LHCN-M2 (cell line): ENCODE measurements around the gene GRPEL2. TPM values are rescaled to one million over a fixed set of nuclear protein-coding genes. Genes with fewer than 3 reads are reported as not detected.
"Not testable (repeated sequence)": the region's sequence is repeated elsewhere in the genome, so short reads cannot be mapped to it uniquely, and the experiment has no call there.

ENCODE experiments used
- DNase-seq: peaks from one replicate; pipeline ENCODE4 v3.0.0-alpha.2; 2012; ENCODE audit warnings: low read depth
- total RNA-seq: library from RNA; depleted of rRNA; stranded (reverse); fragments of >200 nt; gene quantifications from 2 replicates; pipeline ENCODE4 v1.2.3, GENCODE V29; 2014

The GRPEL2 gene
- total RNA-seq, 1 experiment from 2014 or later = 16.8 TPM

DNA sequence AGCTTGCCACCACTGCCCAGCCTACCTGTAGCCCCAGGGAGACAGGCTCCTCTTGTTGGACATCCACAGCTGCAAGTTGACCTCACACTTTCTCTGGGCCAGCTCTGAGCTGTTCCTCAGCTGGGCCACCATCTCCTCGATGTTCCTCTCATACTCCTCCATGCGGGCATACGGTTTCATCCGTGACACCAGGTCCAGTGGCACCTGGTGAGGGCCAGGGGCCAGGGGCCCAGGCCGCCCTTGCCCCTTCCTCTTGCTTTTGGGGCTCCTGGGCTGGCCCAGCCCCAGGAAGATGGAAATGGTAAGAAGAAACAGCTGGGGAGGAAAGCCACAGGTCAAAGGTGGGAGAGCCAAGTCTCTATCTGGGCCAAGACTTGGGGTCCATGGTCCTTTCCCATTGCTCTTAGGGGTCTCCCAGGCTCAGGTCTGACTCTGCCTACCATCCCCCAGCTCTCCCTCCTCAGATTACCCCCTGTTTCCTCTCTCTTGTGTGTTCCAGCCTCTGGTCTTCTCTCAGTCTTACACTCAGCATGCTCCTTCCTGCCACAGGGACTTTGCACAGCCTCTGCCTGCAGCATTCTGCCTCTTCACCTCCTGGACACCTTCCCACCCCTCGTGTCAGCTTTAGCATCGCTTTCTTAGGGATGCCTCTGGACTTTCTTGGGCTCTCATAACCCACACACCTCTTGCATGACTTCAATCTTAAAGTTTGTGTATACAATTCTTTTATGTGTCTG is 31.6 kb downstream of the GRPEL2 start:
- DNase-seq = no peak

DNA sequence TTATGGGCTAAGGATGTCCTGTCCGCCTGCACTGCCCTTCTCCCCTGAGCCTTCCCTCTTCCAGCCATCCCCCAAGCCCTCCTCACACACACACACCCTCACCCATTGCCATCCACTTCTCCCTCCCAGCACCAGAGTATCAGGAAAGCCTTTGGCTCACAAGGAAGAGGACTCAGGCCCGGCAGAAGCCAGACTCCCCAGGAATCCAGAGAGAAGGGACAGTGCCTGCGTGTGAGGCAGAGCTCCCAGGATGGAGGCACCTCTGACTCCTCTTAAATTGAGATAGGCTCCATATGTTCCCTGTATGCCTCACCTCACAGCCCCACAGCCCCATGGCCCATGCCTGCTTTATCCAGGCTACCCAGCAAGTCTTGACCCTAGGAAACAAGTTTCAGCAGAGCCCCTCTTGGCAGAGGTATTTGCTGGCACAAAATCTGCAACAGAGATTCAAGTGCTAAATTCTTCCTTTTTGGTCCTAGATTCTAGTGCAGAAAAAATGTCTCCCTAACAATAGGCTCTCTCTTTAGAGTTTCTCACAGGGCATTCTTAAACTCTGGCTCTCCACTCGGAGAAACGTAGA is 33.0 kb downstream of the GRPEL2 start:
- DNase-seq = no peak

DNA sequence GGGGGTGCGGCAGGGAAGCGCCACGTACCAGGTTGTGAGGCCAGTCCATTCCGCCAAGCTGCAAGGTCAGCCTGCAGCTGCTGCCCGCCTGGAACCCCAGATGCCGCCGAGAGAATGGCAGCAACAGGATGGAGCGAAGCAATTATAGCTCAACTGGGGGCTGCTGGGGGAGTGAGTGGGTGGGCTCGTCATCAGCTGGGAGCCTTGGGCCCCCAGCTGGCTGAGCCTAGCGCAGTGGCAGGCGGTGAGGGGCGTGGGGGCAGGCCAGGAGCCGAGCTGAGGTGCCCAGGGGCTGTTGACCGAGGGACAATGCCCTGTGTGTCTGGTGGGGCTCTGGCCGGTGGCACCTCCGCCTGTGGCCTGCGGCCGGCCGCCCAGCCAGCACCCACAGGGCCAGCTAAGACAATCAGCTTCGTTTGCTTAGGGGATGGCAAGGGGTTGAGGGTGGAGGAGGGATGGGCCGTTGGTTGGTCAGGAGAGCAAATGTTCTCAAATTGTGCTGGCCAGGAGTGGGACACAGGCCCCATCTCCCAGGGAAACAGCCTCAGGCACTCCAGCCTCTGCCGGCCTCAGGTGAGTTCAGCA is 34.0 kb downstream of the GRPEL2 start, which contains the start of gene IL17B:
Gene IL17B, minus strand, starts transcription at position 116 of the 585 bp plus-strand sequence. Its CDS starts 67 bp downstream, at position 49.
- DNase-seq = no peak

DNA sequence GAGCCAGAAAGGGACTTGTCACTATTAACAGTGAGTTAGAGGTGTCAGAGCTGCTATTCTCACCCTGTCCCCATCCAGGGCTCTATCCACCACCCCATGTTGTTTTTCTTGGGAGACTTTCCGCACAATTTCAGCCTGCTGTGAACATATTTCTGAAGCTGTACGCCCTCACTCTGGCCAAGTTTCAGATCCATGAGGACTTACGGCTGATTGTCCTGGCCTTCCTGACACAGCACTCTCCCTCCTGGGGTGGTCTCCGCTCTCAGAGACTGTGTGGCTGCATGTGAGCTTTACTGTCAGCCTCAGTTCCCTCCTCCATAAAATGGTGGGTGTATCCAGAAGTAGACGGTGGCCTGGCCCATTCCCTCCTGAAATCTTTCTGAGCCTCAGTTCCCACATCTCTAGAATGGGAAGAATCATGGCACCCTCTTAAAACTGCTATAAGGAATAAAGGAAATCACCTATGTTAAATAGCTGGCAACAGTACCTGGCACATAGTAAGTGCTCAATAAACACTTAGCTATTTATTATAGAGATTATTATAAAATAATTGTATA is 34.6 kb downstream of the GRPEL2 start:
- DNase-seq = no peak

DNA sequence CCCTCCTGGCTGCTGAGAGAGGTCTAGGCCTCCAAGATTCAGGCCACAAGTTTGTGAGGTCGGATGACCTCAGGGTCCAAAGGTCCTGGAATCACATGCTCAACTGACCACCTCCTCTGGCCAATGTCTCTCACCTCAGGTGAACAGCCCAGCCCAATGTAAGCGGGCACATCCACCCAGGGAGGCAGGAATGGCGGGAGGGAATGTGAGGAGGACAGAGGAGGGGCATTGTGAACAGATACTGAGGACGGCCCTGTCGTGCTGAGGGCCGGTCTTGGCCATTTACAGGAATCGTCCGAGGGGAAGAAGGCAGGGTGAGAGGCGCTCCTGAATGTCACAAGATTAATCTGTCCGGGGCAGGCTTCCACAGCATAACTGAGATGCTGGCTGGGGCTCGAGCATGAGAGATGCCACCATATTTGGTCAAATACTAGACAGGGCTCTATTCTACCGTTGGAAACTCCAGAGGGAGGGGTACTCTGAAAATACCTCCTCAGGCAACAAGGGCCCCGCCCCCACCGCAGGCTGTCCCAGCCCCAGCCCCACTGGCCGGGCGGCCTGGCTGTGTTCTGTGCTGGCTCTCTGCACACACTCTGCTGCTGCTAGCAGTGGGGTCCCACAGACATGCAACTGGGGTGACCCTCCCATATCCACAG is 35.3 kb downstream of the GRPEL2 start:
- no peak for DNase-seq

DNA sequence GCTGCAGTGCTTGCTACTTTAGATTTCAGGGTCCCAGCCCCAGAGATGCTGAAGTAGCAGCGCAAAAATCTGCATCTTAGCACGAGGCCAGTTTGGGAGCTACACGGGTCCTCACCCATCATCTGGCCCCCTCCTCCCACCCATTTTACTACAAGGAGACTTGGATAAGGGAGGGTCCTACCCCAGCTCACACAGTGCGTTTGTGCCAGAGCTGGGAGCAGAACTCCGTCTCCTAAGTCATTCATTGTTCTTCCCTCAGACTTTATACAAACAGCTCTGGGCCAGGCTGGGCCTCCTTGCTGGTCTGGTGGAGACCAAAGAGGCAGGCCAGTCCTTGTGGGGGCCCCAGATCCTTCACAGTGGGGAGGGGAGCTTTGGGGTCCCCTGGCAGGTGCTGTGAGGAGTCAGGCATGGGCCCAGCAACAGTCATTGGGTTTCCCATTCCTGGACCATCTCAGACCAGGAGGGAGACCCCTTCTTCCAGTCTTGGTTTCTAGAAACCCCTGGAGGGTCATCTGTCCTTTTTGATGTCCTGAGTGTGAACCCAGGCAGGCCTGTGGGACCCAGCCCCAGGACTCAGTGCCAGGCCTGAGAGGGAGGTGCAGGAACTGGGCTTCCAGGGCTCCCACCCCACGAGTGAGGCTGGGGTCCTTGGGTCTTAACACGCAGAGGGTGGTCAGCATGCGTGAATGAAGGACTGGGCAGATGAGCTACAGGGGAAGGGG is 36.1 kb downstream of the GRPEL2 start:
- DNase-seq = no peak

DNA sequence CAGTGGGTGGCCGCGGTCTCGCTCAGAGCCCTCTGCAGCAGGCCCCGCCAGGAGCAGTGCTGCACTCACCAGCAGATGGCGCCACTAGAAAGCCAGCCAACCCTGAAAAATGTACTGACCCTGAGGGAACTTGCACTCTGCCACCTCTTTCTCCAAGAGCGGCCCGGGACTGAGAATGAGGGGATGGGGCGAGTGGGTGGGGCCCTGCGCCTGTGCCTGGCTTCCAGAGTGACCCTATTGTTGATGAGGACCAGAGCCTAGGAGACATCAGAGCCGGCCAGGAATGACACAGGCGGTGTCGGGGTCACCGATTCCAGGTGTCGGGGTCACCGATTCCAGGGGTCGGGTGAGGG is 36.7 kb downstream of the GRPEL2 start:
- DNase-seq = peak; percentile 47

DNA sequence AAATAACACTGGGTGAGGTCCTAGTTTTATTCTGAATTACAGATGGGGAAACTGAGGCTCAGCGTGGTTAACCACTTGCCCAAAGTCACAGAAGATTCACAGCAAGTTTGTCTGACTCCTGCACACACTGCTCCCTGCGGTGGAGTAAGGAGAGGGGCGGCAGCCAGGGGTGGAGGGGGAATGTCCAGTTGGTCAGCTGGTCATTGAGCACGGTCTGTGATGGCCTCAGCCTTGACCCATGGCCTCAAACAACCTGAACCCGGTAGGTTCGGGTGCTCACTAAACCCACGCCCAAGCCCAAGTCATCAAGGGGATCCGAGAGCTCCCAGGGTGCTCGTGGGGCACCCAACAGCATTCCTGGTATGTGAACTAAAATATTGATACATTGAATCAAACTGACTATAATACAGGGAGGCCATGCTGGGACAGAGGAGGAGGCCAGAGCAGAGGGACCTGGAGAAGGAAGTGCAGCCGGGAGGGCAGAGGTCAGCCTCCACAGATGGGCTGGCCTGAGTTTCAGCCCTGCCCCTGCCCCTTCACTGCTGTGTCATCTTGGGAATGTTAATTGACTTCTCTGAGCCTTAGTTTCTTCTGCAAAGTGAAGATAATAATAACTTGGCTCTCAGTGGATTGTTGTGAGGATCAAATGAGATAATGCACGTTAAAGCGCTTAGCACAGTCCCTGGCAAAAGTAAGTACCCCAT is 37.4 kb downstream of the GRPEL2 start:
- DNase-seq = no peak

DNA sequence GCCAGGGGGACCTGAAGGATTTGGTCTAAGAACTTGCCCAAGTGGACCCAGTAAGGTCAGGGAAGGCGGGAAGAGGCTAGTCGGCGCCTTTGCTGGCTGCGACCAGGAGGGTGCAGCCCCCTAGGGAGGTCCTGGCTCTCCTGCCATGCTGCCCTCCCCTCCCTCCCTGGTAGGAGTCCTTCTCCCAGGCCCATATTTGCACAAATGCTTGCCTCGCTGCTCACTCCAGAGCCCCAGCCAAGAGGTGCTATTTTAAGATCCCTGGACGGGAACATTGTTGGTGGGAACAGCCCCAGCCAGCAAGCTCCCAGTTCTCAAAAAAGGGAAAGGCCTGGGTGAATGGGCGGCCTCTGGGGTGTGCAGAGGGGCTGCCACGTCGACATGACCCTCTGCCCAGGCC is 38.1 kb downstream of the GRPEL2 start:
- DNase-seq = no peak

DNA sequence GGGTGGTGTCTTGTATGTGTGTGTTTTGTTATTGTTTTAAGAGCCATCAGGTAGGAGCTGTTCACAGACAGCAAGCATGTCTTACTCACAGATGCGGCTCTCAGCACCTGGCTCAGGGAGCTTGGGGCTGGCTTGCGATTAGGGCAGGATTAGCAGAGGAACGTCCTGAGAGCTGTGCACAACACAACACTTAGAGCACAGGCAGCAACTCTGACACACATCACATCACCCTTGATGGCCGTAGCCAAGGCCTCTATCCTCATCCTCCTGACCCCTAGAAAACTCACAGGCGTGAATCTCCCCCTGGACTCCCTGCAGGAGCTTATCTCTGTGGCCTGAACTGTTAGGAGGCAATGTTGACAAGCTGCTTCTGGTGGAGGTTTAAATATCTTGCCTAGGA is 40.9 kb downstream of the GRPEL2 start:
- no peak for DNase-seq

DNA sequence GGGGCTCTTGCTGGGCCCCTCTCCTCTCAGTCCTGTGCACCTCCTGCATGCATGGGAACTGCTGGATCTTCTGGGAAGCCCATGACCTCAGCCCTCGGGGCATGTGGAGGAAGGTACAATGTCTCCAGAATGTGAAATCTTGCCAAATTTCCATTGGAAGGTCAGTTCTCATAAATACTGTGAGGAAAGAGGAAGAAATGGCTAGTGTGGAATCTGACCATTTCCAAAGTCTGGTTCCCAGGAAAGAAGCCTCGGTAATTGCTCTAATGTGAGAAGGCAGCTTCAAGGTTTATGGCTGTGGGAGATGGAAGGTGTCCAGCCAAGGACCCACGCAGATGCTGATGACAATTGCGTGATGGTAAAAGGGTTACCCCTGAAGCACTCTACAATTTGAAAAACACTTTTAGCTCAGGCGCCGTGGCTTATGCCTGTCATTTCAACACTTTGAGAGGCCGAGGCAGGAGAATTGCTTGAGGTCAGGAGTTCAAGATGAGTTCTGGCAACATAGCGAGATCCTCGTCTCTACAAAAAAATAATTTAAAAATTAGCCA is 41.9 kb downstream of the GRPEL2 start:
- no peak for DNase-seq

DNA sequence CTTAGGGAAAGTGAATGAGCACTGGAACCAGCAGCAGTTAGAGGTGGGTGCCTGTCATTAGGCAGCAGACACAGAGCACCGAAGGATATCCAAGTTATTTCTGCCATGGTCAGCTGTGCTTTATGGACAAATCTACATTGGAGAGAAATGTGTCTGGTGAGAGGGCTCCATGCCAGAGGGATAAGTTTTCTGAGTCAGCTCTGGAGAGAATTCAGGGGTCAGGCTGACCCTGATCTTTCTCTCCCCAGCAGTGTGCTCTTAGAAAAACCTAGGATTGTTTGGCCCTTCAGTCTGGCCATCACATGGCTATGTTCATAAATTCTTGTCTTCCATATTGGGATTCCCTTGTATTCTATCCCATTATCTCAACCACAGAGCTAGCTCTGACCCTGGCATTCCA is 42.7 kb downstream of the GRPEL2 start:
- peak; percentile 39 for DNase-seq

DNA sequence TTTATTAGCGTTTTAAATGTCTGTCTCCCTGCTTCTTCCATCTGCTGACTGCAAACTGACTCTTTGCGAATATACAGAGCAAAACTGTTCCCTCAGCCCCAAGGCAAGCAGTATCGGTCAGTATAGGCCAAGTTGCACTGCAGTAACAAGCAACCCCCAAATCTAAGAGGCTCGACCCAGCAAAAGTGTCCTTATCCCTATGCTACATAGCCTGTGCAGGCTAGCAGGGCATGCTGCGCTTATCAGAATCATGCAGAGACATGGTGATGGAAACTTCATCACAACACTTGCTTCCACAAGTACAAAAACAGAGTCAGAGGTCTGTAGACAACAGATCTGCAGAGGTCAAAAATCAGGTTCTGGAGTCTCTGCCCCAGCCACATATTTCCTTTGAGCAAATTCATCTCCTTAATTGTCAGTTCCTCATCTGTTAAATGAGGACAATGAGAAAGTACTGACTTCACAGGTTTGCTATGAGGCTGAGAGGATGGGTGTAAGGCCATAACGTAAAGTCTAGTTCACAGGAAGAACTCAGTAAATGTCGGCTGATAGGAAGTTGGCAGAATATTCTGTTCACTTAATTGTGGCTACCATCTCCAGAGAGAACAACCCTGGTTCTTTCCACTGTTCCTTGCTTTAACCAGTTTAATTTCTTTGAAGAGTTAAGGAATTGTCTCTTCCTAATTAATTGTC is 43.3 kb downstream of the GRPEL2 start:
- no peak for DNase-seq

DNA sequence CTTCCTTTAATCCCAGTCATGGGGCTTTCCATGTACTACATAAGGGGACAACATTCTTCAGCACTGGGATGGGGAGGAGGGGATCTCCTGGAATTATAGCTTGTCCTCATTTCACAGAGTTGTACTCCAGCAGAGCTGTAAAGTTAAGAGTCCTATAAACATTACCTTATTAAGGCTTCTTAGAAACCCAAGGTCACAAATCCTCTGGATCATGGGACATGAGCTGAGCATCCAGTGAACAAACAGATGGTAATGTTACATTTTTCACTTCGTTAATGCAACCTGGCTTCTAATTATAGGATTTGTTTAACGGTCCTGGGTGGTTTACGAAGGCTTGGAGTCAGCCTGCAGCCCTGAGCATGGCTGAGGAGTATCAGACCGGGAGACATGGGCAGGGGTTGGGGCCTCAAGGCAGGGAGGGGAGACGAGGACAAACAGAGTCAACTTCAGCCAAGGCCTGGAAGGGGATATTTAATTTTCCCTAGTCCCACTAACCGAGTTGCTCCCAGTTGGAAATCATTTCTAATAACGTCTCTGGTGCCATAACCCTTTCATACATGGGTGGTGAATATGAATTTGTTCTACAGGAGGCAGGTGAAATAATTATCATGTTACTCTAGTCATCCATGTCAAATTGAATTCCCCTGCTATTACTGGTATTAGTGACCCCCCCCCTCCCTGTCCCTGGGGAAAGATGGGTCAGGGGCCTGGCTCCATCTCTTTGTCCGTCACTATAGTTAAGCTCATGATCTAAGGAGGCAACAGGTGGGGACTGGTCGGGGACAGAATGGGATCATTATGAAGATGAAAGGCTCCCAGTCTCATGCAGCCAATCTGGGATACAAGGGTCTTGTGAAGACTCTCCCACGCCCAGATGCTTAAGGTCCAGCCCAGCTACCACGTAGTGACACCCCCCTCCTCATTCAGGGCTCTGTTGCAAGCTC is 44.5 kb downstream of the GRPEL2 start:
- DNase-seq = no peak

DNA sequence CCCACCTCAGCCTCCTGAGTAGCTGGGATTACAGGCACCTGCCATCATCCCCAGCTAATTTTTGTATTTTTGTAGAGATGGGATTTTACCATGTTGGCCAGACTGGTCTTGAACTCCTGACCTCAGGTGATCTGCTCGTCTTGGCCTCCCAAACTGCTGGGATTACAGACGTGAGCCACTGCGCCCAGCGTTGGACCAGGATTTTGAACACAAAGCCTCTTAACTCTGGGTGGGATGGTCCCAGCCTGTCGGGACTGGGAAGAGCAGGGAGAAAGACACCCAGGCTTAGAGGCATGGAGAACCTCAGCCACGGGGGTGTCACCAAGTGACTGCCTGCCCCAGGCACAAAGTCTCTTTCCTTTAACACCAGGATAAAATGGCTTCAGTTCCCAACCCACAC is 45.8 kb downstream of the GRPEL2 start:
- DNase-seq = not testable (repeated sequence)

DNA sequence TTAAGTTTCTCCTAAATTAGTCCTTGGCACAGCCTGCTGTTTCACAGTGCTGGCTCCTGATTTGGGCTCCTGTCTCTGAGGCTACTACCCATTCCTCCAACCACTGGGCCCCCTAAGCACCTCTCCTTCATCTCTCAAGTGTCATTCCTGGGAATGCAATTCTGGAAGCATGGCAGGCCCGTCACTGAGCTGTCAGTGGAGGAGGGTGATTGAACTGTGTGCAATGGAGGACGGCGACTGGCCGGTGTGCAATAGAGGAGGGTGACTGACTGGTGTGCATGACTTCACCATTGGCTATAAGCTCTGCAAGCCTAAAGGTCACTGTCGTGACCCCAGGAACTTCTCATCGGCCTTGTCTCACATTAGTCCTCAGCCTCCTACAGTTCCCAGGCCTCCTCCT is 46.2 kb downstream of the GRPEL2 start:
- no peak for DNase-seq

DNA sequence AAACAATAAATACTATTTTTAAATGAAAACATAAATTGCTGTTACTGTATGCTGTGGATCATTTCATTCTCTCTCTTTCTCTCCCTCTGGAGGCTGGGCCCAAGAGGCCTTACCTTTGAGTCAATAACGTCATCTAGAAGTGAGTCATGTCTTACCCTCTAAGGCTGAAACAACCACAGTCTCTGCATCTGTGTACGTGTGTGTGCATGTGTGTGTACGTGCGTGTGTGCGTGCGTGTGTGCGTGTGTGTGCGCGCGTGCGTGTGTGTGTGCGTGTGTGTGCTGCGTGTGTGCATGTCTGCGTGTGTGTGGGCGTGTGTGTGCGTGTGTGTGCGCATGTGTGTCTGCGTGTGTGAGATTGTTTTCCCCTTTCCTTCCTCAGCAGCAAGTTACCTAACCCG is 47.4 kb downstream of the GRPEL2 start:
- no peak for DNase-seq

DNA sequence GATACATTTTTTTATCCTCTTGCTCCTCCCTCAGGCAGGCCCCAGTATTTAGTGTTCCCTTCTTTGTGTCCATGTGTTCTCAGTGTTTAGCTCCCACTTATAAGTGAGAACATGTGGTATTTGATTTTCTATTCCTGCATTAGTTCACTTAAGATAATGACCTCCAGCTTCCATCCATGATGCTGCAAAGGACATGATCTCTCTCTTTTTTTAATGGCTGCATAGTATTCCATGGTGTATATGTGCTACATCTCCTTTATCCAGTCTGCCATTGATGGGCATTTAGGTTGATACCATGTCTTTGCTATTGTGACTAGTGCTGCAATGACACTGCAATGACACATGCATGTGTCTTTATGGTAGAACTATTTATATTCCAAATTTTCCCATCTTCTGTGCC is 49.7 kb downstream of the GRPEL2 start:
- DNase-seq = not testable (repeated sequence)

DNA sequence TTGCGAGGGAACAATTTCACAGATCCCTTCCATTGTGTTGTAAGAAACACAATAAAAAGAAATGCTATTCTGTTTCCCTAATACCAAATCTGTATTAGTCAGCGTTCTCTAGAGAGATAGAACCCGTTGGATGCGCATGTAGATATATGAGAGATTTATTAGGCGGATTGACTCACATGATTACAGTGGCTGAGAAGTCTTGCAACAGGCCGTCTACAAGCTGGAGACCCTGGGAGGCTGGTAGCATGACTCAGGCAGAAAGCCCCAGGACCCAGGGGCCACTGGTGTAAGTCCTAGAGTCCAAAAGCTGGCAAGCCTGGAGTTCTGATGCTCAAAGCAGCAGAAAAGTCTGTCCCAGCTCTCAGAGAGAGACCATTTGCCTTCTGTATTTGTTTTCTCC is 52.2 kb downstream of the GRPEL2 start:
- peak; percentile 56 for DNase-seq
